Measurements from ENCODE around the gene ATXN7L1. TPM values are rescaled to one million over a fixed set of nuclear protein-coding genes. Genes with fewer than 3 reads are reported as not detected.
A peak's percentile ranks its signal among the peaks of the same experiment; 100 is the strongest.

The ATXN7L1 gene
- total RNA-seq, 1 experiment from 2014 or later: 14.6 TPM

GRCh38 chr7:105831302-105831620 is 45.1 kb downstream of the ATXN7L1 start:
- peak overlapping the region; percentile 35 for H3K27ac ChIP-seq
- BruUV-seq (replicated peaks): no TSS peak
- no peak for TF ChIP-seq EZH2 (IDR thresholded peaks at IDR 0.05; ENCODE audit: low read depth)
- TF ChIP-seq, protein P1, sequence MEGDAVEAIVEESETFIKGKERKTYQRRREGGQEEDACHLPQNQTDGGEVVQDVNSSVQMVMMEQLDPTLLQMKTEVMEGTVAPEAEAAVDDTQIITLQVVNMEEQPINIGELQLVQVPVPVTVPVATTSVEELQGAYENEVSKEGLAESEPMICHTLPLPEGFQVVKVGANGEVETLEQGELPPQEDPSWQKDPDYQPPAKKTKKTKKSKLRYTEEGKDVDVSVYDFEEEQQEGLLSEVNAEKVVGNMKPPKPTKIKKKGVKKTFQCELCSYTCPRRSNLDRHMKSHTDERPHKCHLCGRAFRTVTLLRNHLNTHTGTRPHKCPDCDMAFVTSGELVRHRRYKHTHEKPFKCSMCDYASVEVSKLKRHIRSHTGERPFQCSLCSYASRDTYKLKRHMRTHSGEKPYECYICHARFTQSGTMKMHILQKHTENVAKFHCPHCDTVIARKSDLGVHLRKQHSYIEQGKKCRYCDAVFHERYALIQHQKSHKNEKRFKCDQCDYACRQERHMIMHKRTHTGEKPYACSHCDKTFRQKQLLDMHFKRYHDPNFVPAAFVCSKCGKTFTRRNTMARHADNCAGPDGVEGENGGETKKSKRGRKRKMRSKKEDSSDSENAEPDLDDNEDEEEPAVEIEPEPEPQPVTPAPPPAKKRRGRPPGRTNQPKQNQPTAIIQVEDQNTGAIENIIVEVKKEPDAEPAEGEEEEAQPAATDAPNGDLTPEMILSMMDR (conservative IDR thresholded peaks at IDR 0.05): no peak
- intact Hi-C loops (cut with micrococcal nuclease; ENCODE audit: unreplicated experiment): no loop called here
- H3K9me3 ChIP-seq (ENCODE audit: insufficient read depth, low read depth): no peaks in the 10 kb centered on the region
- DNase-seq: no peak
- H3K4me2 ChIP-seq: peak overlapping the region; percentile 40; the same call in 1 of the 2 replicates
- H3K27me3 ChIP-seq (ENCODE audit: insufficient read depth, low read depth): no peaks in the 10 kb centered on the region
- H3K4me1 ChIP-seq (replicated peaks; ENCODE audit: insufficient read depth): peaks cover 39% of the 10 kb centered on the region
- no peaks in the 10 kb centered on the region for H3K36me3 ChIP-seq (ENCODE audit: low read depth)
- H3K9me2 ChIP-seq (ENCODE audit: insufficient read depth): no peaks in the 10 kb centered on the region
- ChIA-PET POLR2A (ENCODE audit: unreplicated experiment) (interaction anchor here (0.6 kb wide), 2 partner anchors 25 to 45 kb away, joined by 3 to 6 read pairs; no protein-coding TSS in a partner anchor), CTCF (interaction anchor here (0.9 kb wide), 1 partner anchor 70 kb away, joined by 4 read pairs; no protein-coding TSS in a partner anchor)
- H2AFZ ChIP-seq: no peak overlapping the region
- H4K20me1 ChIP-seq (ENCODE audit: insufficient read depth): no peaks in the 10 kb centered on the region
- H3K79me2 ChIP-seq (ENCODE audit: low read depth): no peaks in the 10 kb centered on the region
- H3F3A ChIP-seq (ENCODE audit: insufficient read depth, low read depth): peaks cover 18% of the 10 kb centered on the region; the same call in 1 of the 2 replicates
- no peak overlapping the region for H3K4me3 ChIP-seq

DNA sequence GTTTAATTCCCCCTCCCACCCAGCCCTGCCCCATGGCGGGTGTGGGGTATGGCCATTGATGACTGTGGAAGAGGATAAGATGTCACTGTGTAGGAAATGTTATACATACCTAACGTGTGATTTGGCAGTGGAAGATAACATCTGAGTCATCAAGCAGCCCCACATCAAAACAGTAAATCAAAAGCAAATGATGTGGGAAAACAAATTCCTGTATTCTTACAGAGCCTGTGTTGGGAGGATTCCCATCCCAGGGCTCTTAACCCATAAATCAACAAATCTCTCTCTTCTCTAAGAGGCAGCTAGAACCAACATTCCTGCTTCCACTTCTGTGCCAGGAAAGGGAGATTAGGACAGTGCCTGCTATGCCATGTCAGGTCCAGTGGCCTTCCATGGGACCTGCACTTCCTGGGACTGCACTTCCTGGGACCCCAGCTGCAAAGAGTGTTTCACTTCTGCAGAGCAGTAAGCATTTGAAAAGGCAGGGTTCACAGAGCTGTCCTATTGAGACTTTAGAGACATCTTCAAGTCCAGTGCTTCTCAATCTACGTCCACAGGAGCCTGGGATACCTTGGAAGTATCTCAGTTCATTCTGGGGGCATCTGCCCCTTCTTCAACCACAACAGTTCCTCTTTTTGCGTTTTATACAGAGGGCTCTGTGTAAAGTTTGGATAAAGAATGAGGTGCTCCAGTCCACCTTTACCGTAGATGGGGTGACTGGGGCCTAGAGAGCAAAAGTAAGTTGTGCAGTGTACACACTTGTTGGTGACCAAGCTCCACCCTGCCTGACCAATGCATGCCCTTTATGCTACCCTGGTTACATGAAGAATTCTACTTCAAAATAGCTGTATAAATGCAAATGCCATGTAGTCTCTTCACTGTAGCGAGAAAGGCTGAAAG is 45.7 kb downstream of the ATXN7L1 start:
- no peak overlapping the region for H3K4me3 ChIP-seq
- H4K20me1 ChIP-seq (ENCODE audit: insufficient read depth): no peaks in the 10 kb centered on the region
- no peak overlapping the region for H2AFZ ChIP-seq
- no peaks in the 10 kb centered on the region for H3K27me3 ChIP-seq (ENCODE audit: insufficient read depth, low read depth)
- TF ChIP-seq, protein P1 (conservative IDR thresholded peaks at IDR 0.05): no peak
- TF ChIP-seq EZH2 (IDR thresholded peaks at IDR 0.05; ENCODE audit: low read depth): no peak
- intact Hi-C loops (cut with micrococcal nuclease; ENCODE audit: unreplicated experiment): loop anchor here (1.0 kb wide), 5 partner anchors 19 to 60 kb away; partner anchors contain the start of gene ATXN7L1
- POLR2A ChIA-PET (ENCODE audit: unreplicated experiment): interaction anchor here (0.6 kb wide), 2 partner anchors 24 to 45 kb away, joined by 3 to 6 read pairs; no protein-coding TSS in a partner anchor
- H3K4me1 ChIP-seq (replicated peaks; ENCODE audit: insufficient read depth): peaks cover 39% of the 10 kb centered on the region
- peaks cover 18% of the 10 kb centered on the region; the same call in 1 of the 2 replicates for H3F3A ChIP-seq (ENCODE audit: insufficient read depth, low read depth)
- H3K36me3 ChIP-seq (ENCODE audit: low read depth): no peaks in the 10 kb centered on the region
- H3K4me2 ChIP-seq: peak overlapping the region; percentile 40
- BruUV-seq (replicated peaks): no TSS peak
- H3K9me3 ChIP-seq (ENCODE audit: insufficient read depth, low read depth): no peaks in the 10 kb centered on the region
- DNase-seq: peak; percentile 78 to 97
- peak overlapping the region; percentile 35 for H3K27ac ChIP-seq
- CTCF ChIA-PET: interaction anchor here (0.9 kb wide), 1 partner anchor 69 kb away, joined by 4 read pairs; no protein-coding TSS in a partner anchor
- H3K9me2 ChIP-seq (ENCODE audit: insufficient read depth): no peaks in the 10 kb centered on the region
- no peaks in the 10 kb centered on the region for H3K79me2 ChIP-seq (ENCODE audit: low read depth)

- peaks cover 39% of the 10 kb centered on the region for H3K4me1 ChIP-seq (replicated peaks; ENCODE audit: insufficient read depth)
- BruUV-seq (replicated peaks): no TSS peak
- no peak for DNase-seq
These were observed 46.6 kb downstream of the ATXN7L1 start for GRCh38 chr7:105829681-105830322.

More at GRCh38 chr7:105829681-105830322, 46.6 kb downstream of the ATXN7L1 start:
- intact Hi-C loops (cut with micrococcal nuclease; ENCODE audit: unreplicated experiment): loop anchor here (1.0 kb wide), 5 partner anchors 19 to 60 kb away; partner anchors contain the start of gene ATXN7L1
- Histone ChIP-seq H3K9me2 (ENCODE audit: insufficient read depth) (peaks cover 4% of the 10 kb centered on the region; the same call in 1 of the 2 replicates), H4K20me1 (ENCODE audit: insufficient read depth) (no peaks in the 10 kb centered on the region), H3K27me3 (ENCODE audit: insufficient read depth, low read depth) (no peaks in the 10 kb centered on the region), H3K9me3 (ENCODE audit: insufficient read depth, low read depth) (no peaks in the 10 kb centered on the region), H3K27ac (no peak overlapping the region), H2AFZ (no peak overlapping the region), H3F3A (ENCODE audit: insufficient read depth, low read depth) (peaks cover 18% of the 10 kb centered on the region; the same call in 1 of the 2 replicates), H3K36me3 (ENCODE audit: low read depth) (no peaks in the 10 kb centered on the region), H3K4me3 (no peak overlapping the region), H3K4me2 (peak overlapping the region; percentile 29), H3K79me2 (ENCODE audit: low read depth) (no peaks in the 10 kb centered on the region)
- POLR2A ChIA-PET (ENCODE audit: unreplicated experiment): no interaction called here
- CTCF ChIA-PET: interaction anchor here (0.6 kb wide), 1 partner anchor 171 kb away, joined by 3 read pairs; no protein-coding TSS in a partner anchor
- TF ChIP-seq, protein P1 (conservative IDR thresholded peaks at IDR 0.05): no peak
- TF ChIP-seq EZH2 (IDR thresholded peaks at IDR 0.05; ENCODE audit: low read depth): no peak
